ENCODE measurements around the gene SIVA1.
A peak's percentile ranks its signal among the peaks of the same experiment; 100 is the strongest.

GRCh38 chr14:104776961-104777807 is 24.2 kb downstream of the SIVA1 start:
- no peak for TF ChIP-seq TAF1 (IDR thresholded peaks at IDR 0.05; ENCODE audit: borderline replicate concordance, low read depth, low read length)
- 0 out of 2 replicates have a peak, but pooled peaks have one; percentile 7 for TF ChIP-seq CTCF (IDR thresholded peaks at IDR 0.05)
- no peak for TF ChIP-seq USF2 (IDR thresholded peaks at IDR 0.05; ENCODE audit: borderline replicate concordance, low read depth, low read length)
- no peak for TF ChIP-seq POLR2AphosphoS5 (IDR thresholded peaks at IDR 0.05; ENCODE audit: low read depth, low read length)
- no peak for TF ChIP-seq SIN3A (IDR thresholded peaks at IDR 0.05; ENCODE audit: borderline replicate concordance, low read depth, low read length)
- no peak for TF ChIP-seq FOXJ3 (CRISPR knock-in tag; IDR thresholded peaks at IDR 0.05)
- TF ChIP-seq YY1 (IDR thresholded peaks at IDR 0.05; ENCODE audit: low read depth) = no peak
- no peak for TF ChIP-seq TEAD4 (IDR thresholded peaks at IDR 0.05; ENCODE audit: borderline replicate concordance, insufficient read depth)
- no peak for TF ChIP-seq JUND (IDR thresholded peaks at IDR 0.05)
- no peak for TF ChIP-seq REST (IDR thresholded peaks at IDR 0.05; ENCODE audit: low read depth, low read length)
- no peak for TF ChIP-seq EZH2phosphoT487 (IDR thresholded peaks at IDR 0.05; ENCODE audit: borderline replicate concordance, low read depth)
- no peak for TF ChIP-seq EP300 (IDR thresholded peaks at IDR 0.05; ENCODE audit: borderline replicate concordance in 1 of 2, low read depth in 1 of 2, low read length in 1 of 2)
- TF ChIP-seq MXI1 (IDR thresholded peaks at IDR 0.05; ENCODE audit: low read depth, low read length) = no peak
